HG03439 (cell line): Measurements from ENCODE around the gene HLA-DPB1.
"Not testable (repeated sequence)": the region's sequence is repeated elsewhere in the genome, so short reads cannot be mapped to it uniquely, and the experiment has no call there.

Experiments used
- ATAC-seq: cut with Tn5 transposase; IDR thresholded peaks from one replicate; pipeline ENCODE4 v1.9.1; 2021; ENCODE audit warnings: mild to moderate bottlenecking, moderate library complexity; ENCODE audit not compliant: unreplicated experiment

The HLA-DPB1 gene

DNA sequence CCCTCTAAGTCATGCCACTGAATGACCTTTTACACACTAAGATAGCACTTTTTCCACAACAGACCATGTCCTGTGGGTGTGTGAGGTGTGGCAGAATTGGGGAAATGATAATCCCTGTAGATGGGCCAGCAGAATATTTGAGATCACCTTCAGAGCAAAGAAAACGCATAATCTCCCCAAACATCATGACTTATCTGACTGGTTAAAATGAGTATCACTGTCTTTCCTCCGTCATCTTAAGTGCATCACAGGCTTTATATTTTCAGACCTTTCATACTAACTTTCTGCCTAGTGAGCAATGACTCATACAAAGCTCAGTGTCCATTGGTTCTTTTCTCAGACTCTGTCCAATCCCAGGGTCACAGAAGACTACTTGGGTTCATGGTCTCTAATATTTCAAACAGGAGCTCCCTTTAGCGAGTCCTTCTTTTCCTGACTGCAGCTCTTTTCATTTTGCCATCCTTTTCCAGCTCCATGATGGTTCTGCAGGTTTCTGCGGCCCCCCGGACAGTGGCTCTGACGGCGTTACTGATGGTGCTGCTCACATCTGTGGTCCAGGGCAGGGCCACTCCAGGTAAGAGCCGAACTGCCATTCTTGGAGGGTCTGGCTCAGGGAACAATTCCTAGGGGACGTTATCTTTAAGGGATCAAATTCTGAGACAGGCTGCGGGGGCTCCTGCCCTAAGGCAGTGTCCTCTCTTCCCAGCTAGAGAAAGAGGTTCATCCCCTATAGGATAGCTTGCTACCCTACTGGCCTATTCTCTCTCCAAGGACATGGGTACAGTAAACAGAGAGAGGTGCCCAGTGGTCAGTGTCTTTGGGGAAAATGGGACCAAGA lies at the start of gene HLA-DPB1:
HLA-DPB1 (plus strand) TSS at position 423 of the 838 bp plus-strand sequence; CDS start at position 475, 52 bp downstream.
- peak; percentile 74 for ATAC-seq

- no peak for ATAC-seq
Measured at GRCh38 chr6:33028220-33028849, 47.5 kb upstream of the HLA-DPB1 start.

GRCh38 chr6:33029328-33030184 lies 46.2 kb upstream of the HLA-DPB1 start:
- ATAC-seq: peak; percentile 51

- no peak for ATAC-seq
Measured at GRCh38 chr6:33030245-33030644, 45.5 kb upstream of the HLA-DPB1 start.

DNA sequence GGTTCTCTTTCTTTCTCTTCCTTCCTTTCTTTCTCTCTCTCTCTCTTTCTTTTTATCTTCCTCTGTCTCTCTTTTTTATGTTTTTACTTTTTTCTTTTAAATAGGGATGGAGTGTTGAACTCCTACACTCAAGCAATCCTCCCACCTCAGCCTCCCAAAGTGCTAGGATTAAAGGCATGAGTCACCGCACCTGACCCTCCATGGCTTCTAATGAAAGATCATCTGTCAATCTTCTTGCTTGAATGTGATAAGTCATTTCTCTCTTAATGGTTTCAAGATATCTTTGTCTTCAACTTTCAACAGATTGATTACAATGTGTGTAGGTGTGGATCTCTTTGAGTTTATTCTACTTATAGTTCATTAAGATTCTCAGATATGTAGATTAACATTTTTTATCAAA lies 41.2 kb upstream of the HLA-DPB1 start:
- ATAC-seq: no peak

GRCh38 chr6:33036535-33036934 lies 39.3 kb upstream of the HLA-DPB1 start:
- ATAC-seq: no peak

DNA sequence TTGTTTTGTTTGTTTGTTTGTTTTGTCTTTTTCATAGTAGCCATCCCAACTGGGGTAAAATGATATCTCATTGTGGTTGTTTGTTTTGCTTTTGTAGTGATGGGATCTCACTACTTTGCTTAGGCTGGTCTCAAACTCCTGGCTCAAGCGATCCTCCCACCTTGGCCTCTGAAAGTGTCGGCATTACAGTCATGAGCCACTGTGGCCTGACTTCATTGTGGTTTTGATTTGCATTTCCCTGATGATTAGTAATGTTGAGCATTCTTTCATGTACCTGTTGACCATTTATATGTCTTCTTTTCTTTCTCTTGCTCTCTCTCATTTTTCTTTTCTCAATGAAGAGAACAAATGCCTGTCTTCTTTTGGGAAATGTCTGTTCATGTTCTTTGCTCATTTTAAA lies 35.6 kb upstream of the HLA-DPB1 start:
- no peak for ATAC-seq

DNA sequence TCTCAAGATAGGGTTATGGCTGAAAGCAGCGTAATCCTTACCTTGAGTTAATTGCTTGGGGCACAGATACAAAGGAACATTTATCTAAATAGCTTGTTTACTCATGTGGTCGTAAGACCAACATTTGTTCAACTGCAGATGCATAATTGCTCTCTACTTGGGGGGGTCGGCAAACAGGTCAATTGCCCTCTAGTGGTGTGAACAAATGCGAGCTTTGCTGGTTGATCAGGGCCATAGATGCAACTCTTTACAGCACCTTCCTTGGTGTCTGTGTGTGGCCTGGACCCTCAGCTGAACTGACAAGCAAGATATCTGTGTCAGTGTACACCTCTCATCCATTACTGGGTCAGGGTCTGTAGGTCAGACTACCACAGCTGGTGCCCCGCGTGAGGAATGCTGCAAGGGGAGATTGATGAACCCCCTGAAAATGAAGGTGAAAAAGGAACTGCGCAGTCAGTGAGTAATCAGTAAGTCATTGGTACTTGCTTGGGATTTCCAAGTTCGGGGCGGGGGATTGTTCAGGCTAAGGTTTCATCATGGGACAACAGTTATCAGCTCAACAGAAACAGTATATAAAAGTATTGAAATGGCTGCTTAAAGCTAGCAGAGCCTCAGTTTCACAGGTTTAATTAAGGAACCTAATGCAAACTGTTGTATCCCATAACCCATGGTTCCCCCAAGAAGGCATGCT lies 26.3 kb upstream of the HLA-DPB1 start:
- ATAC-seq: no peak

- no peak for ATAC-seq
Measured at GRCh38 chr6:33050014-33050810, 25.6 kb upstream of the HLA-DPB1 start.

DNA sequence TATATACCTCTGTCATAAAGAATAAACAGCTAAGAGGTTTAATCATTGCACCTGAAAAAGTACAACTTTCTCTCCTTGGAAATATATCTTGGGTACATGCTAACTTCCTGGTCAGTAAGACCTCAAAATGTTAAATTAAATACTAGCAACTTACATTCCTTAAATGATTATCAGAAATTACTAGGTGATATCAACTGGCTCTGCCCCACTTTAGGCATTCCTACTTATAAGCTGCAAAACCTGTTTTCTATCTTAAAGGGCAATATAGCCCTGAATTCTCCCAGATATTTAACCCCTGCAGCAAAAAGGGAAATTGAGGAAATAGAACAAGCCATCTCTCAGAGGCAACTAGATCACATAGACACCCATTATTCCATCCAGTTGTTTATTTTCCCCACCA lies 23.2 kb upstream of the HLA-DPB1 start:
- no peak for ATAC-seq

GRCh38 chr6:33053230-33053629 lies 22.6 kb upstream of the HLA-DPB1 start:
- ATAC-seq: no peak

GRCh38 chr6:33057222-33058150 lies 18.3 kb upstream of the HLA-DPB1 start:
- no peak for ATAC-seq

GRCh38 chr6:33061987-33062386 lies 13.8 kb upstream of the HLA-DPB1 start:
- peak; percentile 66 for ATAC-seq

DNA sequence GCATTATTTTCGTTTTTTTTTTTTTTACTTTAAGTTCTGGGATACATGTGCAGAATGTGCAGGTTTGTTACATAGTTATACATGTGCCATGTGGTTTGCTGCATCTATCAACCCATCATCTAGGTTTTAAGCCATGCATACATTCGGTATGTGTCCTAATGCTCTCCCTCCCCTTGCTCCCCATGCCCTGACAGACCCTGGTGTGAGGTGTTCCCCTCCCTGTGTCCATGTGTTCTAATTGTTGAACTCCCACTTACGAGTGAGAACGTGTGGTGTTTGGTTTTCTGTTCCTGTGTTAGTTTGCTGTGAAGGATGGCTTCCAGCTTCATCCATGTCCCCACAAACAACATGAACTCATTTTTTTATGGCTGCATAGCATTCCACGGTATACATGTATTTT lies 12.4 kb upstream of the HLA-DPB1 start:
- ATAC-seq: not testable (repeated sequence)

DNA sequence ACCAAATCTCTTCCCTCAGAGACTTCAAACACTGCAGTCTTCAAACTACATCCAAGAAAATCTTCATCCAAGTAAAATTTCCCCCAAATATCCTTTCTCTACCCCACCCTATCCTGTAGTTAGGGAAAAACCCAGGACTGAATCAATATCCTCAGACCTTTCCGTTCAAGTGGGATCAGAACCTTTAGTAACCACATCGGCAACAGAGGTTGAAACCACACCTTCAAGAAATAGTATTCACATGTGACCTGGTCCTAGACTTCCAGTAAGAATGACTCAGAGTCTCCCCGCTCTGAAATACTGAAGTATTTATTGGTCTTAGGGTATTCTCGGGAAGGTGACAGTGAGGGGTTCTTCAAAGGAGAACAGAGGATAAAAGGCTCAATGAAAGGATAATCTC lies 11.1 kb upstream of the HLA-DPB1 start:
- ATAC-seq: no peak

DNA sequence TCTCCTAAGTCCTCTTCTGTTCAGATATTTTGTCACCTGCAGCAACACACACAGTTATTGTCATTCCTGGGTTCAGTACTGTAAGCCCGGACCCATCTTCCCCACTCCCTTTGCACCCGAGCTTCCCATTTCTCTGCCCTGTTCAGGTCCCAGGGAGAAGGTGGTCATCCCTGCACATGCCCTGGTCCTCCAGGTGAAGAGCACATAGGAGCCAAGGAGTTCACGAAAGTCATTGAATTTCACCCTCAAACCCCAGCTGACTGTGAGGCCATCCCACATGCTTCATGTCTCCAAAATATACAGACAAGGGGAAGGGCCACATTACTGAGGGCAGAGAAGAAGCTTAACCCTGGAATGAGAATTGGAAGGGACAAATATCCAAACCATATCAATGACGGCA lies 10.5 kb upstream of the HLA-DPB1 start:
- ATAC-seq: no peak

DNA sequence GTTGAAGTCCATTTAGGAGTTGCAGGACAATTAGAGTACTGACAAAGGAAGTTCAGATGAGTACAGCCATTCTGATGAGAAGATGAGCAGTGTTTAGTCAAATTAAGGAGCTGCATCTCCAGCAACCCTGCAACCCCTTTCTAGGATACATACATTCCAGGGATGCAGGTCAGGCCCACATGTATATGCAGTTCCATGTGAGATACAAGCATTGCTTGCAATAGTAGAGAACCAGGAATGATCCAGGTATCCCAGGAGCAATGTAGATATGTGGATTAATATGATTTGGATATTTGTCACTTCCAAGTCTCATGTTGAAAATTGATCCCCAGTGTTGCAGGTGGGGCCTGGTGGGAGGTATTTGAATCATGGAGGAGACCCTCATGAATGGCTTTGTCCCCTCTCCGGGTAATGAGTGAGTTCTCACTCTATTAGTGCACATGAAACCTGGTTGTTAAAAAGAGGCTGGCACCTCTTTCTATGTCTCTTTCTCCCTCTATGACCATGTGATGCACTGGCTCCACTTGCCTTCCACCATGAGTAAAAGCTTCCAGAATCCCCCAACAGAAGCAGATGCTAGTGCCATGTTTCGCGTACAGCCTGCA lies 8.8 kb upstream of the HLA-DPB1 start:
- ATAC-seq: no peak

DNA sequence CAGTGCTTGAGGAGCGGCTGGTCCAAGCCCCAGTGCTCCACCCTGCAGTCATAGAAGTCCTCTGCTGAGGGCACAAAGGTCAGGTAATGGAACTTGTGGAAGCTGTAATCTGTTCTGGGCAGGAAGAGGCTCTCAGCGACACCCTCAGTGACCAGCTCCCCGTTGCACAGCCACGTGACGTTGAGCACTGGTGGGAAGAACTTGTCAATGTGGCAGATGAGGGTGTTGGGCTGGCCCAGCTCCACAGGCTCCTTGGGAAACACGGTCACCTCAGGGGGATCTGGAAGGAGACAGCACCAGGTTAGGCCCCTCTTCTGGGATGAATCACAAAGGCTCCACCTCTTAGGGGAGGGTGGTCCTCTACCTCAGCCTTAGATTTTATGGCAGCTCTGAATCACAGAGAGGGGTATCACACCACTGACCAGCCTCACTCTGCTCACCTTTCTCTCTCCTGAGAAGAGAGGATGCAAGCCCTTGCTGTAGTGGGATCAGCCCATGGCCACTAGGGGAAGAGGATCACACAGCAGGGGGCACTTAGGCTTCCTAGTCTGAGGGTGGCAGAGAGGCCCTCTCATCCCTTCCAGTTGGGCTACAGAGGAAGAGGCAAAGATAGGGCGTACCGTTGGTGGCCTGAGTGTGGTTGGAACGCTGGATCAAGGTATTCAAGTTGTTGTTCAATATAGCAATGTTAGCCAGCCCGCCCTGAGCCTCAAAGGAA lies 6.6 kb upstream of the HLA-DPB1 start:
- no peak for ATAC-seq
